ENCODE results near the gene IL24.

GRCh38 chr1:206949641-206950040 is 52.4 kb downstream of the IL24 start:
- TF ChIP-seq CTCF (IDR thresholded peaks at IDR 0.05) = no peak
- TF ChIP-seq POLR2A (IDR thresholded peaks at IDR 0.05) = no peak

Measured in uterus (tissue), 2 donors.